Breast epithelium (tissue), 3 donors: ENCODE results near the gene OBI1.

Source experiments
- POLR2A ChIP-seq: fragments of 450-650 bp; IDR thresholded peaks from one replicate; pipeline ENCODE4 v1.6.1; 2016; ENCODE audit warnings: antibody characterized with exemption, mild to moderate bottlenecking, moderate library complexity
- TF ChIP-seq, protein P1 (sequence below), 3 donors: fragments of 450-650 bp; IDR thresholded peaks; one replicate each; pipeline ENCODE4 v1.5.1; 2016 to 2017; ENCODE audit warnings: antibody characterized with exemption in 3 of 3, mild to moderate bottlenecking in 3 of 3, moderate library complexity in 3 of 3

DNA sequence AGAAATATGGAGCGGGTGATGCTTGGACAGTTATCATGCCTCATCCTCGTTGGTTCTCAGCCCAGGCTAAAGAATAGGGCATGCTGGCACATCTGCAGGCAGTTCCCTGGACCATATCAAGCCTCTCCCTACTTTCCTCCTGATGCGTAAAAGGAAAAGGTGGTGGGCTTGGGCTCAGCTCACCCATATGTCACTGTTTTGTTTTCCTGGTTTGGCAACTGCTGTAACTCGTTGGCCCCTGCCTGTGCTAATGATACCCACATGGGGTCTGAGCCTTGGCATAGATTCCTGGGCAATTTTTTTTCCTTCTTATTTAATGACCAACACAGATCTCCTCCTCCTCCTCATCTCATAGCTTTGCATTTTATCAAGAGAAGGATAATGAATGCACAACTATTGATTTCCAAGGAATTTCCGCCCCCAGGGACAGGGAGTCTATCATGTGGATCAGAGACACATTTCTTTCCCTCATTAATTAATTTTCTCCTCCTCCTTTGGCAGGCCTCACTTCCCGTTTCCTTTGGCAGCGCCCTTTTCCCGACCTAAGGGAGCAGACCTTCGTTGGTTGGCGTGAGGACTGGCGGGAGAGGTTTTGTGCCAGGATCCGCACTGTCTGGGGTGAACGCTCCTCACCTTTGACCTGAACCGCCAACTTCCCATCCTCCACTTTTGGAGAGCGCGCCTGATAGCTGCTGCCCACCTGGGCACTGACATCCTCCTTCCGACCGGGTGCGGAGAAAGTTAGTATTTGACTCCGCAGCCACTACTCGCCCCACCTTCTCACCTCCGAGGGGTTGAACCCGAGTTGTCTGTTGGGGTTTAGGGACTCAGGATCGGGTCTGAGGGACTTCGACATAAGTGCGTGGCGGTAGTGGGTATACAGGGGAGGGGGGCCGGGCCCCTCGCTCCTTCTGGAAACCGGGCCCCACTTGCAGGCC lies 52.2 kb downstream of the OBI1 start:
- TF ChIP-seq, protein P1, sequence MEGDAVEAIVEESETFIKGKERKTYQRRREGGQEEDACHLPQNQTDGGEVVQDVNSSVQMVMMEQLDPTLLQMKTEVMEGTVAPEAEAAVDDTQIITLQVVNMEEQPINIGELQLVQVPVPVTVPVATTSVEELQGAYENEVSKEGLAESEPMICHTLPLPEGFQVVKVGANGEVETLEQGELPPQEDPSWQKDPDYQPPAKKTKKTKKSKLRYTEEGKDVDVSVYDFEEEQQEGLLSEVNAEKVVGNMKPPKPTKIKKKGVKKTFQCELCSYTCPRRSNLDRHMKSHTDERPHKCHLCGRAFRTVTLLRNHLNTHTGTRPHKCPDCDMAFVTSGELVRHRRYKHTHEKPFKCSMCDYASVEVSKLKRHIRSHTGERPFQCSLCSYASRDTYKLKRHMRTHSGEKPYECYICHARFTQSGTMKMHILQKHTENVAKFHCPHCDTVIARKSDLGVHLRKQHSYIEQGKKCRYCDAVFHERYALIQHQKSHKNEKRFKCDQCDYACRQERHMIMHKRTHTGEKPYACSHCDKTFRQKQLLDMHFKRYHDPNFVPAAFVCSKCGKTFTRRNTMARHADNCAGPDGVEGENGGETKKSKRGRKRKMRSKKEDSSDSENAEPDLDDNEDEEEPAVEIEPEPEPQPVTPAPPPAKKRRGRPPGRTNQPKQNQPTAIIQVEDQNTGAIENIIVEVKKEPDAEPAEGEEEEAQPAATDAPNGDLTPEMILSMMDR (IDR thresholded peaks at IDR 0.05), result no peak
- no peak for TF ChIP-seq POLR2A
